ENCODE measurements around the gene MICB.

The MICB gene

GRCh38 chr6:31541658-31542521, 43.9 kb downstream of the MICB start, which contains the start of gene DDX39B:
TSS of gene DDX39B (minus strand) at chr6:31542003. CDS start at chr6:31540532, 1,471 bp downstream.
- peak; percentile 96 for DNase-seq

GRCh38 chr6:31543639-31544038, 45.7 kb downstream of the MICB start:
- no peak for DNase-seq

- no peak for DNase-seq
Observed at GRCh38 chr6:31544676-31545075, 46.7 kb downstream of the MICB start.

- DNase-seq, result no peak
Observed at GRCh38 chr6:31545291-31545690, 47.3 kb downstream of the MICB start.

GRCh38 chr6:31546339-31546957, 48.5 kb downstream of the MICB start, which contains the start of gene ATP6V1G2:
TSS of gene ATP6V1G2 (minus strand) at chr6:31546608. CDS start at chr6:31546559, 49 bp downstream.
- peak; percentile 86 to 88 for DNase-seq

- peak; percentile 91 to 95 for DNase-seq
Observed at GRCh38 chr6:31546958-31547726, 49.2 kb downstream of the MICB start, which contains the start of gene NFKBIL1. TSS of gene NFKBIL1 (plus strand) at chr6:31547608. CDS start at chr6:31547695, 87 bp downstream.

GRCh38 chr6:31547727-31548543, 50.0 kb downstream of the MICB start:
- no peak for DNase-seq

- DNase-seq, result no peak
Observed at GRCh38 chr6:31548544-31548873, 50.6 kb downstream of the MICB start.

- DNase-seq, result peak; percentile 79
Observed at GRCh38 chr6:31551371-31551770, 53.4 kb downstream of the MICB start.

GRCh38 chr6:31556307-31556706, 58.4 kb downstream of the MICB start:
- no peak for DNase-seq

GRCh38 chr6:31557443-31558317, 59.7 kb downstream of the MICB start:
- DNase-seq, result no peak

GRCh38 chr6:31558318-31558625, 60.3 kb downstream of the MICB start:
- DNase-seq, result no peak

GRCh38 chr6:31558631-31559500, 60.9 kb downstream of the MICB start:
- DNase-seq, result peak; percentile 71 to 83

GRCh38 chr6:31559606-31559957, 61.6 kb downstream of the MICB start:
- DNase-seq, result no peak

- peak; percentile 61 to 78 for DNase-seq
Observed at GRCh38 chr6:31559958-31560696, 62.2 kb downstream of the MICB start.

- no peak for DNase-seq
Observed at GRCh38 chr6:31560697-31561058, 62.7 kb downstream of the MICB start.
